ENCODE measurements around the gene EFNA3.

Gene EFNA3

DNA sequence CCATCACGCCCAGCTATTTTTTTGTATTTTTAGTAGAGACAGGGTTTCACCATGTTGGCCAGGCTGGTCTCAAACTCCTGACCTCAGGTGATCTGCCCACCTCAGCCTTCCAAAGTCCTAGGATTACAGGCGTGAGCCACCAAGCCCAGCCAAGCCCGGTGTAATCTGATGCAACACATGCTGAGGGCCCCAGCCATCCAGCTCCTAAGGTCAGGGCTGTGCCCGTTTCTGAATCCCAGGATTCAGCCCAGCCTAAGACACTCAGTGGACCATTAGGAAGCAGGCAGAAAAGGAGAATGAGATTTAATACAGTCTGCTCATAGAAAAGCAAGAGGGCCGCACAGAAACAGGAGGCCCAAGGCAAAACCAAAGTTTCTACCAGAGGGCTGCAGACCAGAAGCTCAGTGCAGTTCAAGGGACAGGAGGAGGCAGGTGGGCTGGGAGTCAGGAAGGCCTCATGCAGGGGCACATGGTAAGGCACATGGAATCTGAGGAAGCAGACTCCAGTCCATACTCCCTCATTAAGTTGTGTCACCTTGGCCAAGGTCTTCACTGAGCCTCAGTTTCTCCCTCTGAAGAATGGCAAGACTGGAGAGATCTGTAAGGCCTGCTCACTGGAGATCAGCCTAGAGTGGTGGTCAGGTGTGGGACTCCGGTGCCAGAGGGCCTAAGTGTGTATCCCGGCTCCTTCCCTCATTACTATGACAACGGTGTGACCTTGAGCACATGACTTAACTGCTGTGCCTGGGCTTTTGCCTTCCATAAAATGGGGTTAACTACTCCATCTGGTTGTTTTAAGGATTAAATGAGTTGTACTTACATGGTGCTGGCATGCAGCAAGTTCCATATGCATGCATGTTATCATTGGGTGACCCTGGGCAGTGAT is 29.9 kb upstream of the EFNA3 start:
- no peak overlapping the region for H3K4me3 ChIP-seq (replicated peaks; ENCODE audit: low read depth, low read length)
- TF ChIP-seq, protein P1, sequence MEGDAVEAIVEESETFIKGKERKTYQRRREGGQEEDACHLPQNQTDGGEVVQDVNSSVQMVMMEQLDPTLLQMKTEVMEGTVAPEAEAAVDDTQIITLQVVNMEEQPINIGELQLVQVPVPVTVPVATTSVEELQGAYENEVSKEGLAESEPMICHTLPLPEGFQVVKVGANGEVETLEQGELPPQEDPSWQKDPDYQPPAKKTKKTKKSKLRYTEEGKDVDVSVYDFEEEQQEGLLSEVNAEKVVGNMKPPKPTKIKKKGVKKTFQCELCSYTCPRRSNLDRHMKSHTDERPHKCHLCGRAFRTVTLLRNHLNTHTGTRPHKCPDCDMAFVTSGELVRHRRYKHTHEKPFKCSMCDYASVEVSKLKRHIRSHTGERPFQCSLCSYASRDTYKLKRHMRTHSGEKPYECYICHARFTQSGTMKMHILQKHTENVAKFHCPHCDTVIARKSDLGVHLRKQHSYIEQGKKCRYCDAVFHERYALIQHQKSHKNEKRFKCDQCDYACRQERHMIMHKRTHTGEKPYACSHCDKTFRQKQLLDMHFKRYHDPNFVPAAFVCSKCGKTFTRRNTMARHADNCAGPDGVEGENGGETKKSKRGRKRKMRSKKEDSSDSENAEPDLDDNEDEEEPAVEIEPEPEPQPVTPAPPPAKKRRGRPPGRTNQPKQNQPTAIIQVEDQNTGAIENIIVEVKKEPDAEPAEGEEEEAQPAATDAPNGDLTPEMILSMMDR (IDR thresholded peaks at IDR 0.05; ENCODE audit: low read length, missing control alignments), result no peak
- no peak for DNase-seq (ENCODE audit: low read depth)

DNA sequence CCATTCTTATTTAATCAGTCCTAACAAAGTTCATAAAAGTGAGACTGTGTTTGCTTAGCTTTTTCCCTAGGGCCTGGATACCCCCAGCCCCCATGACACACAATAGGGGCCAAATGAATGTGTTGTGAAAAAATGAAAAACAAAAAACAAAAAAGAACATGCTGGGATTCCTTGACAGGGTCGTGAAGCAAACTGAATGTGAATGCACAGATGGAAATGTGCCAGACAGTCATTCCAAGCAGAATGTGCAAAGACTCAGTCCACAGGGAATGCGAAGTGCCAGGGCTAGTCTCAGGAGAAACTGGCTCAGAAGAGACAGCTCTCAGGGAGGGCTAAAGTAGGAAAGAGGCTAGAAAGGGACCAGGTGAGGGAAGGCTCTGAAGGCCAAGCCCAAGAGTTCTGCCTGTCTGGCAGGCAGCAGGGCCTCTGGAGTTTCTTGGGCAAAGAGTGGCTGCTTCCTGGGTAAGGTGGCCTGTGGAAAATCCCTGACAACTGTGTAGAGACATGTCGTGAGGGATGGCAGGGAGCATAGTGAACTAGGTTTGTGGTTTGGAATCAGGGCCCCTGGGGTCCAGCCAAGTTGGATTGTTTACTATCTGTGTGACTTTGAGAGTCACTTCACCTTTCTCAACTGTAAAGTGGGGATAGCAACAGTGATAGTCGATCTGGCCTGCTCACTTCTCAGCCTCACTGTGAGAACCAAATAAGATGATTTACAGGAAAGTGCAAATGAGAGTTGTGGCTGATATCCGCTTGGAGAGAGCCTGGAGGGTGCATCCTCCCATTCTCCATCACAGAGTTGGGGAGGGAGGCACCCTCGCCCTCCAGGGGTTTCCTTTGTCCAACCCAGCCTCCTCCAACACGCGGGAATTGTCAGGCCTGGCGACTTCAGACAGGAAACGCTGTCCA is 28.7 kb upstream of the EFNA3 start:
- DNase-seq (ENCODE audit: low read depth), result peak; percentile 47
- peak overlapping the region; percentile 70 for H3K4me3 ChIP-seq (replicated peaks; ENCODE audit: low read depth, low read length)
- TF ChIP-seq, protein P1 (IDR thresholded peaks at IDR 0.05; ENCODE audit: low read length, missing control alignments), result no peak

DNA sequence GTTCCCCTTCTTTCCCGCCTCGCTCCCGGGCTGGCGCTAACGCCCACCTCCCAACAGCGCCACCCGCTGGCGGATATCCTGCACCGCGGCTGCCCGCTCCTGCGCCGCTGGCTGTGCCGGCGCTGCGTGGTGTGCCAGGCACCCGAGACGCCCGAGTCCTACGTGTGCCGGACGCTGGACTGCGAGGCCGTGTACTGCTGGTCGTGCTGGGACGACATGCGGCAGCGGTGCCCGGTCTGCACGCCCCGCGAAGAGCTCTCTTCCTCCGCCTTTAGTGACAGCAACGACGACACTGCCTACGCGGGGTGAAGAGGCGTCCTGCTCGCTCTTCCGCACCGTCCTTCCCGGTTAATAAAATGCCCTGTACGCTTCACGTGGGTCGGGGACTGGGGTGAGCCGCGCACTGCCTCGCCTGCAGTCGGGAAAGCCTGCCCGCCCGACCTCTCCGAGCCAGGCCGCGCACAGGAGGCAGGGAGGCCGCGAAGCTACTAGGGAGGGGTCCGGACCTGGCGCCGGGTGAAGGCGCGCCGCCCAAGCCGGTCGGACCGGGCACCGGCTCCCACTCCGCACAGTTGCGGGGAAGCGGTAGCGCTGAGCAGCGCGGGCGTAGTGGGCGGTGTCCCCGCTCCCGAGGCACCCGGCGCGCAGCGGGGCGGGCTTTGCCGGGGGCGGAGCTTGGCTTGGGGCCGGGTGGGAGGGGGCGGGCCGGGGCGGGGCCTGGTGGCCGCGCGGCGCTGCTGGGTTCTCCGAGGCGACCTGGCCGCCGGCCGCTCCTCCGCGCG is 27.9 kb upstream of the EFNA3 start, which contains the start of gene ADAM15:
Gene ADAM15 (plus strand): TSS at position 757 of the 782 bp plus-strand sequence. CDS start 71 bp downstream, outside the sequence.
- peak; percentile 56 for DNase-seq (ENCODE audit: low read depth)
- H3K4me3 ChIP-seq (replicated peaks; ENCODE audit: low read depth, low read length), result peak within 1 kb of the TSS; percentile 70
- TF ChIP-seq, protein P1 (IDR thresholded peaks at IDR 0.05; ENCODE audit: low read length, missing control alignments), result peak; percentile 64

DNA sequence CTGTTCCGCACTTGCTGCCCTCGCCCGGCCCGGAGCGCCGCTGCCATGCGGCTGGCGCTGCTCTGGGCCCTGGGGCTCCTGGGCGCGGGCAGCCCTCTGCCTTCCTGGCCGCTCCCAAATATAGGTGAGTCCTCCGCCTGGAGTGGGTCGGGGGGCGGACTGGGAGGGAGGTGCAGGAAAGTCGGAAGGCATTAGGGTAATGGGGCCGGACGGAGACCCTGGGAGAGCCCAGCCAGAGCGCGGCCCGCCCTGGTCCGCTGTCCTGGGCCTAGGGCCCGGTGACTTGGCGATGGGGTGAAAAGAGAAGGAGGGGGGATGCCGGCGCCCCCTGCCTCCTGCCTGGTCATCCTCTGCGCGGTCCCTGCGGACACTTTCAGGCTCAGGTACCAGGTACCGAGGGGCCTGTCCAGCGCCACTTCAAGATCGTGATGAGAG is 27.3 kb upstream of the EFNA3 start:
- TF ChIP-seq, protein P1 (IDR thresholded peaks at IDR 0.05; ENCODE audit: low read length, missing control alignments), result no peak
- H3K4me3 ChIP-seq (replicated peaks; ENCODE audit: low read depth, low read length), result peak overlapping the region; percentile 70
- DNase-seq (ENCODE audit: low read depth), result no peak

DNA sequence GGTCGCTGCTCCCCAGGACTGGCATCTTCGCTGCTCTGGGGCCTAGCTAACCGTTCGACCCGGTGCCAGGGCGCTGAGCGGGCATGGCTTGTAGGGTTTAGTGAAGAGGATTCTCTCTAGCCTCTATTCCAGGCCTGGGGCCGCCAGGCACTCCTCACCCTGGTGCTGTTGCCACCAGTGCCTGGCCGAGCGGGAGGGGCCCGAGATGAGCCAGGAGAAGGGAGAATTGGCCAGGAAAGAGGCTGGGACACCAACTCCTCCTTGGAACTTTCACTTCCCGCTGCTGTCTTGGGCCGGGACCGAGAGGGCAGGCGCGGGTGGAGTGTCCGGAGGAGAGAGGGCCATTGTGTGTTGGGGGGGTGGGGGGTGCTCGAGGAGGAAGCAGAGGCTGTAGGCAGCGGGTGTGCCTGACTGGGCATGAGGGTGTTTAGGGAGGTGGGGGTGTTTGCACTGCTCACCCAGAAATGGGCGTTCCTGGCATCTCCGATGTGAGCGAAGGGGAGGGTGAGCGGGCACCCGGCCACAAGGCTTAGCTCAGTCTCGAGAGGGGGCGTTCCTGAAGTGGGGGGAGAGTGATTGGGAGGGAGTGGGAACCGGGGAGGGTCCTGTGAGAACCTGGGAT is 26.7 kb upstream of the EFNA3 start:
- DNase-seq (ENCODE audit: low read depth), result peak; percentile 29
- TF ChIP-seq, protein P1 (IDR thresholded peaks at IDR 0.05; ENCODE audit: low read length, missing control alignments), result no peak
- peak overlapping the region; percentile 70 for H3K4me3 ChIP-seq (replicated peaks; ENCODE audit: low read depth, low read length)

Measured in fibroblast of pulmonary artery (primary cell).